PFSK-1 (cell line): ENCODE data around the gene LSM14B.

Experiments used
- FOXP2 ChIP-seq: optimal IDR thresholded peaks from 2 replicates; pipeline ENCODE3; 2011; ENCODE audit warnings: borderline replicate concordance, control low read depth, inconsistent platforms; ENCODE audit not compliant: insufficient read depth; ENCODE audit errors: extremely low read length, extremely low read depth
- POLR2AphosphoS5 ChIP-seq: IDR thresholded peaks from 2 replicates; pipeline ENCODE4 v1.6.1; 2012; ENCODE audit warnings: low read depth, mild to moderate bottlenecking, control low read depth, low read length, moderate library complexity
- SIN3A ChIP-seq: IDR thresholded peaks from 2 replicates; pipeline ENCODE4 v1.6.1; 2012; ENCODE audit warnings: mild to moderate bottlenecking, low read length, moderate library complexity, borderline replicate concordance; ENCODE audit not compliant: insufficient read depth
- TAF1 ChIP-seq: IDR thresholded peaks from 2 replicates; pipeline ENCODE4 v1.6.1; 2012; ENCODE audit warnings: low read length, control low read depth, borderline replicate concordance; ENCODE audit not compliant: insufficient read depth
- TF ChIP-seq, protein P1 (sequence below), 2 experiments: IDR thresholded peaks; 2 replicates each; pipeline versions ENCODE4 v1.6.1 to v1.8.0; 2011 to 2012; ENCODE audit warnings: low read depth in 2 of 2, low read length in 2 of 2, control low read depth in 1 of 2, inconsistent platforms in 1 of 2, mild to moderate bottlenecking in 1 of 2, moderate library complexity in 1 of 2; ENCODE audit not compliant: insufficient read depth in 1 of 2

Gene LSM14B

DNA sequence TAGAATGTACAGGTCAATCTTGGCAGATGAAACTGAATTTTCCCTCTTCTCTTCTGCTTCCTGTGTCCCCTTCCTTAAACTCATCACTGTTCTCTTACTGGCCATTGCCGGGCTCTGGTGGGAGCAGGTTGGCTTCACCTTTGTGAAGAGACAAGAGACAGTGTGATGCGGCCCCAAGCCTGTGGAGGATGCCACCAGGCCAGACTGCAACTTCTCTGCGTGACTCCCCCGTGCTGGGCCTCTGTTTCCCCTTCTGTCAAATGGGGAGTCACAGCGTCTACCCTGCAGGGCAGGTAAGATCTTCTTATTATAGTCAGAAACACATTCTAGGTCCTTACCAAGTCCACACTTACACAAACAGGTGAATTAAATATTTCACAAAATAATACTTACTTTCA is 1.9 kb upstream of the LSM14B start:
- no peak for TF ChIP-seq FOXP2
- no peak for TF ChIP-seq SIN3A

DNA sequence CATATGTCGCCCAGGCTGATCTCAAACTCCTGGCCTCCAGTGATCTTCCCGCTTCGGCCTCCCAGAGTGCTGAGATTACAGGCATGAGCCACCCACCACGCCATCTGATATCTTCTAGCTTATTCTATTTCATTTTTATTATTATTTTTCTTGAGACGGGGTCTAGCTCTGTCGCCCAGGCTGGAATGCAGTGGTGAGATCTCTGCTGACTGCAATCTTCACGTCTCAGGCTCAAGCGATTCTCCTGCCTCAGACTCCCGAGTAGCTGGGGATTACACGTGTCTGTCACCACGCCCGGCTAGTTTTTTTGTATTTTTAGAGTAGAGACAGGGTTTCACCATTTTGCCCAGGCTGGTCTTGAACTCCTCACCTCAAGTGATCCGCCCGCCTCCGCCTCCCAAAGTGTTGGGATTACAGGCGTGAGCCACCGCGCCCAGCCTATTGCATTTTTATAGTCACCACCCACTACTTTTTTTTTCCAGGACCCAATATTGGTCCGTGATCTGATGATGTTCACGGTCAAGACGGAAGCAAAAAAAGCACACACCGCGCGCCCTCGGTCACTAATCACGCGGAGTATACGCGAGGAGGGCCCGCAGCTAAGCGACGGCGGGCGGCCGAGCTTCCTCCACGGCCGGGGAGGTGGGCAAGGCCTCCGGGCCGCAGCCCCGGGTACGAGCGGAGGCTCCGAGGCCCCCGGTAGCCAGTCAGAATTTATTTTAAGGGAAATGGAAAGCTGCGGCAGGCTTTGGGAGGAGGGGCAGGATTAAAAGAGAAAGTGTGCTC is 1.1 kb upstream of the LSM14B start:
- TF ChIP-seq TAF1: no peak
- TF ChIP-seq FOXP2: no peak
- no peak for TF ChIP-seq POLR2AphosphoS5
- TF ChIP-seq, protein P1, sequence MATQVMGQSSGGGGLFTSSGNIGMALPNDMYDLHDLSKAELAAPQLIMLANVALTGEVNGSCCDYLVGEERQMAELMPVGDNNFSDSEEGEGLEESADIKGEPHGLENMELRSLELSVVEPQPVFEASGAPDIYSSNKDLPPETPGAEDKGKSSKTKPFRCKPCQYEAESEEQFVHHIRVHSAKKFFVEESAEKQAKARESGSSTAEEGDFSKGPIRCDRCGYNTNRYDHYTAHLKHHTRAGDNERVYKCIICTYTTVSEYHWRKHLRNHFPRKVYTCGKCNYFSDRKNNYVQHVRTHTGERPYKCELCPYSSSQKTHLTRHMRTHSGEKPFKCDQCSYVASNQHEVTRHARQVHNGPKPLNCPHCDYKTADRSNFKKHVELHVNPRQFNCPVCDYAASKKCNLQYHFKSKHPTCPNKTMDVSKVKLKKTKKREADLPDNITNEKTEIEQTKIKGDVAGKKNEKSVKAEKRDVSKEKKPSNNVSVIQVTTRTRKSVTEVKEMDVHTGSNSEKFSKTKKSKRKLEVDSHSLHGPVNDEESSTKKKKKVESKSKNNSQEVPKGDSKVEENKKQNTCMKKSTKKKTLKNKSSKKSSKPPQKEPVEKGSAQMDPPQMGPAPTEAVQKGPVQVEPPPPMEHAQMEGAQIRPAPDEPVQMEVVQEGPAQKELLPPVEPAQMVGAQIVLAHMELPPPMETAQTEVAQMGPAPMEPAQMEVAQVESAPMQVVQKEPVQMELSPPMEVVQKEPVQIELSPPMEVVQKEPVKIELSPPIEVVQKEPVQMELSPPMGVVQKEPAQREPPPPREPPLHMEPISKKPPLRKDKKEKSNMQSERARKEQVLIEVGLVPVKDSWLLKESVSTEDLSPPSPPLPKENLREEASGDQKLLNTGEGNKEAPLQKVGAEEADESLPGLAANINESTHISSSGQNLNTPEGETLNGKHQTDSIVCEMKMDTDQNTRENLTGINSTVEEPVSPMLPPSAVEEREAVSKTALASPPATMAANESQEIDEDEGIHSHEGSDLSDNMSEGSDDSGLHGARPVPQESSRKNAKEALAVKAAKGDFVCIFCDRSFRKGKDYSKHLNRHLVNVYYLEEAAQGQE (IDR thresholded peaks at IDR 0.05; ENCODE audit: insufficient read depth in 1 of 2, low read depth in 2 of 2, low read length in 2 of 2): no peak
- no peak for TF ChIP-seq SIN3A

DNA sequence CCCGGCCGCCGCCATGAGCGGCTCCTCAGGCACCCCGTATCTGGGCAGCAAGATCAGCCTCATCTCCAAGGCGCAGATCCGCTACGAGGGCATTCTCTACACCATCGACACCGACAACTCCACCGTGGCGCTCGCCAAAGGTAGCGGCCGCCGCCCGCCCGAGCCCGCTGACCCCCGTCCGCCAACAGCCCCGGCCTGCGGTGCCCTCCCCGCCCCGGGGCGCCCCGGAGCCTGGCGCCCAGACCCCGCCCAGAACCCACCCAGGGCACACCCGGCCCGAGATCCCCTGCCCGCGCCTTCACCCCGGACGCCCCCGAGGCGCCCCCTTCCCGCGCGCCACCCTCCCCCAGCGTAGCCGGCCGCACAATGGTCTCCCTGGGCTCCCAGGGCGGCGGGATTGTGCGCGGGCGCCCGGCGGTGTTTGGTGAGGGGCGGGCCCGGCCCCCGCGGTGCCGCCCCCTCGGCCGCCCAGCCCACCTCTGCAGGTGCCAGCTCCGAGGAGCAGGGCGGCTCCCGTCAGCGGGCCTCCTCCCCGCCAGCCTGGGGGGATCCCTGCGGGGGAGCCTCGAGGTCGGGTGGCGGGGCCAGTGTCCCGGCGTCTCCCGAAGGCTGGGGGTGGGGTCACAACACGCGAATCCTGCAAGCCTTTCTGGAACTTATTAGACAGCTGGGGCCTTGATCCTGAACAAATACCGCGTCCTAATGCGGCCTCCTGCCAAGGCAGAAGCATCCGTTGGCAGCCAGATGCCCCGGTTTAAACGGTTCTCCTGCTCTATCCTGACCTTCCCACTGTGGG is 577 bp downstream of the LSM14B start:
- TF ChIP-seq TAF1: no peak
- TF ChIP-seq FOXP2: no peak
- TF ChIP-seq SIN3A: no peak
- TF ChIP-seq, protein P1 (IDR thresholded peaks at IDR 0.05; ENCODE audit: insufficient read depth in 1 of 2, low read depth in 2 of 2, low read length in 2 of 2): no peak
- no peak for TF ChIP-seq POLR2AphosphoS5

DNA sequence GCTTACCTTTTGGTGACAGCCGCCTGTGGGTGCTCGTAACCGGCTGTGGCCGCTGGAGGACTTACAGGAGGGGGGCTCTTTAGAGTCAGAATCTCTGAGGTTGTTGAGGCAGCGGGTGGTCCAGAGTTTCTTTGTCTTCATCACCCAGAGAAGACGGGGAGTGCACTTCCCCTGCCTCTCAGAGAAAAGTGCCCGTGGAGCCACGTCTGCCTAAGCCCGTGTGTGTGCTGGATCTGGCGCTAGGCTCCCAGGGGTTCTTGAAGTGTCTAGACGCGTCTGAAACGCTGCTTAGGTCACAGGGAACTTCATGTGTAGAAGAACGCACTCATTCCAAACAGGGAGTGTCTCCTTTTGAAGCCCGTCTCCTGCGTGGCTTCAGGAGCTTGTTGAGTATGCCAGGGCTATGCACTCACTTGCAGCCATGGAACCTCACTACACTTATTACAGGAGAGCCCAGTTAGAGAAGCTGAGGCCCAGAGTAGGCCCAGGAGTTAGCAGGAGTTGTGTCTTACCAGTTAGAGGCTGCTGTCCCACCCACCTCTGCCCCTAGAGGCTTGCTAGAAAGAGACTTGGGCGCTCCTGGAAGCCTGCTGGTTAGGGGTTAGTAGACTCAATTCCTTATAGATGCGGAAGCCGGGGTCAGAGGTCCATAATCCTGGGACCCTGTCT is 1.3 kb downstream of the LSM14B start:
- TF ChIP-seq FOXP2 (no peak), TAF1 (no peak), POLR2AphosphoS5 (no peak), SIN3A (no peak)
- TF ChIP-seq, protein P1 (IDR thresholded peaks at IDR 0.05; ENCODE audit: insufficient read depth in 1 of 2, low read depth in 2 of 2, low read length in 2 of 2): no peak

DNA sequence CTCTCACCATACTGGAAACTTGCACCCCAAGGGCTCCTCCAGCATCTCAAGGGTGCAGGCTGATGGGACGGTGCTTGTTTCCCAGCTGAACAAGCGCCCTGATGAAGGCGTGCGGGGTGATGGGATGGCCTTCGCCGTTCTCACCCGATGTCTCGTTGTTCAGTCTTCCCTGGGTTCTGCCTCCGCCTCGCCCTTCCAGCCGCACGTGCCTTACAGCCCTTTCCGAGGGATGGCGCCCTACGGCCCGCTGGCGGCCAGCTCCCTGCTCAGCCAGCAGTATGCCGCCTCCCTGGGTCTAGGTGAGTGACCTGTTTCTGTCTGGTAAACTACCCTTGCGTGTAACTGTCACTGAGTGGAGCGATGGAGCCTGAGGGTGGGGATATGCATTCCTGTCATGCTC is 3.9 kb downstream of the LSM14B start:
- TF ChIP-seq, protein P1 (IDR thresholded peaks at IDR 0.05; ENCODE audit: insufficient read depth in 1 of 2, low read depth in 2 of 2, low read length in 2 of 2): no peak
- TF ChIP-seq SIN3A: no peak
- TF ChIP-seq FOXP2: no peak
- TF ChIP-seq POLR2AphosphoS5: no peak
- TF ChIP-seq TAF1: no peak
